Measurements from ENCODE around the gene SLC16A6. TPM values are rescaled to one million over a fixed set of nuclear protein-coding genes. Genes with fewer than 3 reads are reported as not detected.
A peak's percentile ranks its signal among the peaks of the same experiment; 100 is the strongest.
"Not testable (repeated sequence)": the region's sequence is repeated elsewhere in the genome, so short reads cannot be mapped to it uniquely, and the experiment has no call there.

Gene SLC16A6
- total RNA-seq, 1 donor: 0.09 TPM

DNA sequence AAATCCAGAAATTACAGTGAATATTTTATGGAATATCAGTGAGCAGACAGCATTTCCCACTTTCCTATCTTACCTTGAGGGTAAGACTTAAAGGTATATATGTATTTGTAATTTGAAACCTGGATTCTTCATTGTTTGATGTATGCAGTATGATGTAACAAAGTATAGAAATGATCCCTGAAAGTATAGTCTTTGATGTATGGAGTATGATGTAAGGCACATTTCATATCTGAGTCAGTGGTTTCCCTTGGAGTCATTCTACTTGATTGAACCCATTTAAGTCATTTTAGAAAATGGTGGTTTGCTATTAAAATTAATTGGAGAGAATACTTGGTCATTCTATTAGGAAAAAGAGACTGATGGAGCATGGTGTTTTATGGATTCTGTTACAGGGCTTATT lies 33.0 kb downstream of the SLC16A6 start:
- no peak for DNase-seq (ENCODE audit: low read depth)
- TF ChIP-seq, protein P1, sequence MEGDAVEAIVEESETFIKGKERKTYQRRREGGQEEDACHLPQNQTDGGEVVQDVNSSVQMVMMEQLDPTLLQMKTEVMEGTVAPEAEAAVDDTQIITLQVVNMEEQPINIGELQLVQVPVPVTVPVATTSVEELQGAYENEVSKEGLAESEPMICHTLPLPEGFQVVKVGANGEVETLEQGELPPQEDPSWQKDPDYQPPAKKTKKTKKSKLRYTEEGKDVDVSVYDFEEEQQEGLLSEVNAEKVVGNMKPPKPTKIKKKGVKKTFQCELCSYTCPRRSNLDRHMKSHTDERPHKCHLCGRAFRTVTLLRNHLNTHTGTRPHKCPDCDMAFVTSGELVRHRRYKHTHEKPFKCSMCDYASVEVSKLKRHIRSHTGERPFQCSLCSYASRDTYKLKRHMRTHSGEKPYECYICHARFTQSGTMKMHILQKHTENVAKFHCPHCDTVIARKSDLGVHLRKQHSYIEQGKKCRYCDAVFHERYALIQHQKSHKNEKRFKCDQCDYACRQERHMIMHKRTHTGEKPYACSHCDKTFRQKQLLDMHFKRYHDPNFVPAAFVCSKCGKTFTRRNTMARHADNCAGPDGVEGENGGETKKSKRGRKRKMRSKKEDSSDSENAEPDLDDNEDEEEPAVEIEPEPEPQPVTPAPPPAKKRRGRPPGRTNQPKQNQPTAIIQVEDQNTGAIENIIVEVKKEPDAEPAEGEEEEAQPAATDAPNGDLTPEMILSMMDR (IDR thresholded peaks at IDR 0.05; ENCODE audit: insufficient read depth, low read length): no peak
- H3K4me3 ChIP-seq (ENCODE audit: low read depth, low read length): no peak overlapping the region

DNA sequence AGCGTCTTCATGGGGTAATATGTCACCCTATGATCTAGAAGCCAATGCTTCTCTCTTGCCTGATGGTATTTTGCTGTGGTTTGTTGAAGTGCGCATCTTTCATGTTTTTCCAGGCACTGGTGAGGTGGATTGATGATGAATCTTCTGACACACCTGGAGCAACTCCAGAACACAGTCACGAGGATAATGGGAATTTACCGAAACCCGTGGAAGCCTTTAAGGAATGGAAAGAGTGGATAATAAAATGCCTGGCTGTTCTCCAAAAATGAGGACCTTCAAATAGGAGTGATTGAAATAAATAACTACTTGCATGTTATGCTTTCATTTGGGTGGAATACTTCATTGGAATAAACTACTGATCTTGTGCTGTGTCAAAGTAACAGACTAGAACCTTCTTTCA lies 34.2 kb downstream of the SLC16A6 start:
- DNase-seq (ENCODE audit: low read depth): not testable (repeated sequence)

DNA sequence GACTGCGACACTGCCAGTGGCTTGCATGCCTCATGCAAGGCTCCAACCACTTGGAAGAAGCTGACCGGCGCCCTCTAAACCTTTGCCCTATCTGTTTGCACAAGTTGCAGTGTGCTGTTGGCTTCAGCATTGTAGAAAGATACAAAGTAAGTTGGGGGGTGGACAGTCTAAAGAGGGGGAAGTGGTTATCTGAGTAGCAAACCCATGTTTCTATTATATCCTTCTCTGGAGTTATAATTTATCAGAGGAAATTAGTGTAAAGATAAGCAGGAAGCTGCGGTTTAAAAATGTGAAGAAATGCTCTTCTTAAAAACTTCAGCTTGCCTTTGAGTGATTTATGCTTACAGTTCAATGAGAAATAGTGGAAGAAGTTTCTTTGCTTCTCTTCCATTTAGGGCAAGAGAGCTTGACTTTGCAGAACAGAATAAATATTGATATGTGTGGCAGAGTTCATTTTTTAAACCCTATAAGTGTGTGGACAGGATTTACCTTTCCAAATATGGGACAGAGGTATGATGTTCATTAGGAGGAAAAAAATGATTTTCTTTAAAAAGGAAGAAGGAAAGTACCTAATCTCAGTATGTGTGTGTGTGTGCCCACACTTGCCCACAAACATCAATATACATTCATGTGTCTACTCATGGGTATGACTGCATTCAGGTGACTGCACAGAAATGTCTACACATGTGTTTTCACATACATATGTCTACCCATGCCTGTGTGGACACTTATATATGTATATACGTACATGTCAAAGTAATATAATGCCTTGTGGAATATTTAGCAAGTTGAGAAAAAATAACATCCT lies 35.0 kb downstream of the SLC16A6 start:
- no peak for DNase-seq (ENCODE audit: low read depth)
- TF ChIP-seq, protein P1 (IDR thresholded peaks at IDR 0.05; ENCODE audit: insufficient read depth, low read length): no peak
- no peak overlapping the region for H3K4me3 ChIP-seq (ENCODE audit: low read depth, low read length)

More for the DNA sequence above, 34.2 kb downstream of the SLC16A6 start:
- H3K4me3 ChIP-seq (ENCODE audit: low read depth, low read length): not testable (repeated sequence)

DNA sequence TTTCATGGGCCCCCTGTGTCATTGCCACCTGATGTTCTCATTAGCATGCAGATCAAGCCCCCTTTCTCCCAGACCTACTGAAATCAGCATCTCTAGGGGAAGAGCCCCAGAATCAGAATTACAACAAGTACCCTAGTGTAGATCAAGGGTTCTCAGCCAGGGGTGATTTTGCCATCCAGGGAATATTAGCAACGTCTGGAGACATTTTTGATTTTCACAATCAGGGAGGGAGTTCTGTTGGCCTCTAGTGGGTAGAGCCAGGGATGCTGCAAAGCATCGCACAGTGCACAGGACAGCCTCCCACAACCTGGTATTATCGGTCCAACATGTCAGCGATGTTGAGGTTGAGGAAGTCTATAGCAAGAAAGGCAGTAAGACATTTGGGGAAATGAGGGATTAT lies 35.8 kb downstream of the SLC16A6 start:
- H3K4me3 ChIP-seq (ENCODE audit: low read depth, low read length): no peak overlapping the region
- DNase-seq (ENCODE audit: low read depth): no peak
- TF ChIP-seq, protein P1 (IDR thresholded peaks at IDR 0.05; ENCODE audit: insufficient read depth, low read length): no peak

DNA sequence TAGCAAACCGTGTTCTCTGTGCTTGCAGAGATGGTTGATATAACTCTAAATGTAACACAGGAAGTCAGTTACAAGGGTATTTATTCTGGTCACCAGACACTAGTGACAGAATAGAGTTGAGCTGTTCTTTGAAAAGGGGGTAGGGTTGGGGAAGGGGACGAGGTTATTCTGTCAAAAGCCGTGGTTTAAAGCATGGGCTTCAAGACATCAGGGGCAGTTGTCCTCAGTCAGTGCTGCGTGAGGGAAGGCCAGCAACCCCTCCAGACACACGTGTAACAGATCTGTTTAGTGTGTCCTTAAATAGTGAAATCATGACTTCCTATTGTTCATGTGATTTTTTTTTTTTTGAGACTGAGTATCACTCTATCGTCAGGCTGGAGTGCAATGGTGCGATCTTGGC lies 37.5 kb downstream of the SLC16A6 start:
- not testable (repeated sequence) for H3K4me3 ChIP-seq (ENCODE audit: low read depth, low read length); DNase-seq (ENCODE audit: low read depth)

DNA sequence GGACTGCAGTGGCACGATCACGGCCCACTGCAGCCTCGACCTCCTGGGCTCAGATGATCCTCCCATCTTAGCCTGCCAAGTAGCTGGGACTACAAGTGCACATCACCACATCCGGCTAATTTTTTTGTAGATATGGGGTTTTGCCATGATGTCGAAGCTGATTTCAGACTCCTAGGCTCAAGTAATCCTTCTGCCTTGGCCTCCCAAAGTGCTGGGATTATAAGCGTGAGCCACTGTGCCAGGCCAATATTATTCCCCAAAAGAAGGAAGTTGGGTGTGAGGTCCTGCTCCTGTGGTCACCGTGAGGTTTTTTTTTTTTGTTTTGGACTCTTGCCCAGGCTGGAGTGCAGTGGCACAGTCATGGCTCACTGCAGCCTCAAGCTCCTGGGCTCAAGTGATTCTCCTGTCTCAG lies 41.6 kb downstream of the SLC16A6 start:
- DNase-seq (ENCODE audit: low read depth): no peak
- TF ChIP-seq, protein P1 (IDR thresholded peaks at IDR 0.05; ENCODE audit: insufficient read depth, low read length): no peak
- peak overlapping the region; percentile 17 for H3K4me3 ChIP-seq (ENCODE audit: low read depth, low read length)

DNA sequence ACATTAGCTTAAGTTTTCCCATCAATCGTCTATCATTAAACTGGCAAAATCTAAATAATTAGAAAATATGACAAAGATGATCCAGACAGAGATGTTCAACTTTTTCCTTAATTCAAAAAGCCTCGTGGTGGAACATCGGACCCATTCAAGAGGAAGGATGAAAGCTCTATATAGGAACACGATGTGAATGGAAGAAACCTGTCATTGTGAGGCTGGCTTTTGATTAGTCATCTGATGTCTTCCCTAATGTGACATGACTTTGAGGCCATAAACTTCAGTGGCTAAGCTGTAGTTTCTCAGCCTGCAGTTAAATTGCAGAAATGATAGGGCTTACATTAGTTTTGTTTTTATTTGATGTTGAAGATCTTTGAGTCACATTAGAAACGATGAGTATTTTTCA lies 42.0 kb downstream of the SLC16A6 start:
- H3K4me3 ChIP-seq (ENCODE audit: low read depth, low read length): peak overlapping the region; percentile 77
- TF ChIP-seq, protein P1 (IDR thresholded peaks at IDR 0.05; ENCODE audit: insufficient read depth, low read length): no peak
- no peak for DNase-seq (ENCODE audit: low read depth)

Measured in fibroblast of the aortic adventitia (primary cell).